NCI-H2107 (cell line): ENCODE results near the gene PCARE.

Experiments
- DNase-seq: peaks from one replicate; lab custom pipeline; 2025; lab: John Stamatoyannopoulos, UW

Gene PCARE

DNA sequence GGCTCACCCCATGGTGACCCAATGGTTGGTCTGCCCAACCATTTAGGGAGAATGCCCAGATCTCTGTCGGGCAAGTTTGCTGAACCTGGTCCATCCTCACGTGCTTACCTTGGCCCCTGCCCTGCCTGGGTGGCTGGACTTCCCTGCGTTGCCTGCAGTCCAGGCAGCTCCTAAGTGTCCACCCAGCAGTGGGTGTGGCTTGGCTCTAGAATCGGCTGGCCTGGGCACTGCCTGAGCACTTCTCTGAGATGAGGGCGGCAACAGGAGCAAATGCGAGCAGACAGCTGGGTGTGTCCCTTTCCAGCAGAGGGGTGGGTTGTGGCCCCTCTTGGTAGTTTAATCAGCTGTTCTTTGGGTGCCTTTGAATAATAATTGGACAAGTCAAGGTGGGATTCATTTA, 11.3 kb downstream of the PCARE start:
- DNase-seq = no peak

DNA sequence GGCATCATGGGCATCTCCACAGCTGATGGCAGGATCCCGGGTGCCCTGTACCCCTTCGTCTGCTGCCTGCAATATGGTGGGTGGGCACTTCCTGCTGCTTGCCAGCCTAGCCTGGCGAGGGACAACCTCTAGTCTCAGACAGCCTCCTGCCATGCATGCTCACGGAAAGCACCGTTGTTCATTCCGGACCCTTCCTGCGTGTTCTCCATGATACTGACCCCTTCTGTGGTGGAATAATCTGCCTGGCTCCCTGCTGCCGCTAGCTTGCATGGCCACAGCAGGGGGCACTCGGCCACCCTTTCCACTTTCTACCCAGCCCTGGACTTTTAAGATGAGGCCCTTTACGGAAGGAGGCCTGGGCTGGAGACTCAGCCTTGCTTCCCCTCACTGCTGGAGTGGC, 12.0 kb downstream of the PCARE start:
- no peak for DNase-seq

DNA sequence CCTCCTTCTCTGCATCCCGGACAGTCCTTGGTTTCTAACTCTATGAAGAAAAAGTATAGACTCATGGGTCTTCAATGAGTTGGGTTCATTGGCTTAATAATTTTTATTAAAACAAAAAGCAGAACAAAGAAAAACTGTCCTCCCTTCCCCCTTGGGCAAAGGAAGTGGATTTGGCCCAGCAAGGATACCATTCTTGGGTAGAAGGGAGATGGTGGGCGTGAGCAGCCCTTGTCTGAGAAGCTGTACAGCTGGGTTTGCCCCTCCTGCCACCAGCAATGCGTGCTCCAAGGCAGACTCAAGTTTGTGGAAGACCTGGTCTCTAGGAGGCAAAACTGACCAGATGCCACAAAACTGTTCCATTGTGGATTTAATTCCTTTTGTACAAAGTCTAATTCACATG, 12.7 kb downstream of the PCARE start:
- DNase-seq = no peak

GRCh38 chr2:29061176-29061575, 13.1 kb downstream of the PCARE start:
- no peak for DNase-seq

DNA sequence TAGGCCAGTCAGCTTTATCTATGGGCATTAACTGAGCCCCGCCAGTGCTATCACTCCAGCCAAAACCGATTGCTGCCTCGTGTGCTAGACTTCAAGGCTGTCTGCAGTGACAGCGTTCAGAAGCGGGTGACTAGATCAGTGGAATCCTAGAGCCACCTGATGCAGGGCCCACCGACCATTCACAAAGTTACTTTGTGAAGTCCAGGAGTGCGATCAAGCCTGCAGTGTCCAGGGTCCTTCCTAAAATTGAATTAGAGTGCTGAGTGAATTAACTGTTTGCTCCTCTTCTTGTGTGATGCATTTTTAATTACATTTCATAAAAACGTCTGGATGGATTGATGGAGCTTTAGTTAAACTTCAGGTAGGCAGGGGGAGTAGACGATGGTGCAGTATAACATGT, 13.9 kb downstream of the PCARE start:
- DNase-seq = no peak

DNA sequence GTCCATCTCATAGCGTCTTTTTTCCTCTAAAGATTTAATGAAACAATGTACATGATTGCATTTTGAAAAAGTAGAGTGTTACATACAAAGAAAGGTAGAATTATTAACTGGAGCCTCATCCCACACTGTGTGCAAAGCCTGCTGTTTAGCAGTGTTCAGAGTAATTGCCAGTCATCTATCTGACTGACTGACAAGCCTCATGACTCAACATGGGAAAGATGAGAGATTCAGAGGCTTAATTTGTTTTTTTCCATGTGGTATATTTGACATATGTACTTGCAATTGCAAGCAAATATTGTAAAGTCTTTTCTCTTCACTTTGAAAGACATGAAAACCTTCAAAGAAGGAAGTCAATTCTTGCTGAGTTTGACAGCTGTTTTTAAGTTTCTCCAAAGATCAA, 14.7 kb downstream of the PCARE start:
- no peak for DNase-seq

- DNase-seq = no peak
These were observed 17.3 kb downstream of the PCARE start for GRCh38 chr2:29057006-29057405.

DNA sequence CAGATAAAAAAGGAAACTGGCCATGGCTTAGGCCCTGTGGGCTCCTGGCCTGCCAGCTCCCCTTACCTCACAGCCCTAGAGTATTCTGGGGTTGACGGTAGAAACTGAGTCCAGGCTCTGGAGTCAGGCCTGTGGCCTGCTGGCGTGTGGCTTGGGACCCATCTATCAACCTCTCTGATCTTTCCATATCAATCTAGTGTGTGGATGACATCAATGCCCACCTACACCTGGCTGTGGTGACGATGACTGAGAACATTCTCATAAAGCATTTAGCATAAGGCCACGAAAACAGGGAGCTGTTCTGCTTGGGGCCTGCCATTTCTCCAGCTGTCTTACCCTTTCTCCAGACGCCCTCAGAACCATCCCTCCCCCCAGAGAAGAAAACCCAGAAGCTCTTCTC, 17.9 kb downstream of the PCARE start:
- DNase-seq = no peak

- DNase-seq = no peak
These were observed 18.7 kb downstream of the PCARE start for GRCh38 chr2:29055601-29056000.

DNA sequence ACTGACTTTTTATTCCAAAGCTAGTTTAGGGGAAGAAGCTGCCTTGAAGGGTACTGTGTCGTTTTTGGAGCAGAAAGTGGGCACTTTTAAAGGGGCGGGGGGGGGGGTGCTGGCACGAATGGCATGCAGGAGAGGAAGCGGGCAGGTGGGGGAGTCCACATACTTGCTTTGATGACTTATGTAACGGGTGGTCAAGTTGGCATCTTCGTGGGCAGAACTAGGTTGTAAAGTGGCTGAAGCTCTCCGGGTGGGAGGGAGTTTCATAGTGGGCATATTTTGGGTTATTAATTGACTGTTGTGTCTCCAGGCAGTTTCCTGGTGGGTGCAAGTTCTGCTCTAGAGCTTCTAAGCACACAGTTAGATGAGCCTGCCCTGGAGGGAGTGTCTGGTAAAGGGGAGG, 19.9 kb downstream of the PCARE start:
- DNase-seq = no peak

- no peak for DNase-seq
These were observed 20.5 kb downstream of the PCARE start for GRCh38 chr2:29053670-29054400.

DNA sequence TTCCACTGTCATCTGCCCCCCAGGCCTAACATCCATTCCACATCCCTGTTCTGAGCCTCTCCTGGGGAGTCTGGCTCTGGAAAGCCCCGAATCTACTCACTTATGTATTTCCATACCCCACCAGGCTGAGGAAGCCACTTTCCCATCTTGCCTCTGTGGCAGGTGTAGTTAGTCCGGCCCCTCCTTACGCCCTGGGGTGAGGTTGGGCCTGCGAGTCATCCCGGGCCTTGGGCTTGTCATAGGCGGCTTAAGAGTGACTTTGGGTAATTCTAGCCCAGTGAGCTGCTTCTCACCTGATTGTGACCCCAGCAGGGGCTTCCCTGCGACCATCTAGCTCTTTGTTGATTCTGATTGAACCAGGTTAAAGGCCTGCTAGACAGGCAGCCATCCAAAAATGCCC, 21.1 kb downstream of the PCARE start:
- no peak for DNase-seq

GRCh38 chr2:29052807-29053206, 21.5 kb downstream of the PCARE start:
- DNase-seq = no peak

DNA sequence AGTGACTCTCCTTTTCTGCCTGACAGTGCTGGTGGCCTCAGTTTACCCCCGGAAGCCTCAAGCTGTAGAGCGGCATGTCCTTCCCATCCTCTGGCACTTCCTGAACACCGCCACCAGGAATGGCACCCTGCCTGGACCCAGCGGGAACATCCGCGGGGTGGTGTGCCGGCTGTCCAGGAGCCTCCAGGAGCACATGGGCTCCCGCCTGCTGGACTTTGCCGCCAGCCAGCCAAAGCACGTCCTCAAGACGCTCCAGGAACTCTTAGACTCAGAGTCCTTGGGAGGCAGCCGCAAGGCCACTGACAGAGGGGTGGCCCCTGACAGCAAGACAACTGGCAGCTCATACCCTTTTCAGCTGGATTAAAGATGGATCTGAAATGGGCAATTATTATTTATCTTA, 22.6 kb downstream of the PCARE start:
- no peak for DNase-seq

DNA sequence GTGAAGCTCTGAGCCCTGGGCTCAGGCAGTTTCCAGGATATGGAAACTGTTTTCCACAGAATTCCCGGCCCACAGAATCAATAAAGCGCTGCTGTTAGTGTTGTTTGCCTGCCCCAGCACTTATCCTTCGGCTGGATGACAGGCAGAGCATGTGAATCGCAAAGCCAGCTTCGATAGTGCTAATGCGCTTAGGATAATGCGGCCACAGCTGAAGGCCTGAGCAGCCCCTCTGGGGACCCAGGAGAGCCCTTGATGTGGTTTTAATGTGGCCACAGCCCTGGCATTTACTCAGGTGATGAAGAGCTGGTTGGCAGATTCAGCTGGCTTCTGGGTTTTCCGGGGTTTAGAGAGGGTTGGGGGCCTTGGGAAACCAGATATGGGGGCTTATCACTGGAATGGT, 23.7 kb downstream of the PCARE start:
- no peak for DNase-seq

- DNase-seq = no peak
These were observed 27.1 kb downstream of the PCARE start for GRCh38 chr2:29047083-29047845.

- DNase-seq = no peak
These were observed 28.0 kb downstream of the PCARE start for GRCh38 chr2:29046321-29046720.

GRCh38 chr2:29044459-29044858, 29.9 kb downstream of the PCARE start:
- DNase-seq = no peak

DNA sequence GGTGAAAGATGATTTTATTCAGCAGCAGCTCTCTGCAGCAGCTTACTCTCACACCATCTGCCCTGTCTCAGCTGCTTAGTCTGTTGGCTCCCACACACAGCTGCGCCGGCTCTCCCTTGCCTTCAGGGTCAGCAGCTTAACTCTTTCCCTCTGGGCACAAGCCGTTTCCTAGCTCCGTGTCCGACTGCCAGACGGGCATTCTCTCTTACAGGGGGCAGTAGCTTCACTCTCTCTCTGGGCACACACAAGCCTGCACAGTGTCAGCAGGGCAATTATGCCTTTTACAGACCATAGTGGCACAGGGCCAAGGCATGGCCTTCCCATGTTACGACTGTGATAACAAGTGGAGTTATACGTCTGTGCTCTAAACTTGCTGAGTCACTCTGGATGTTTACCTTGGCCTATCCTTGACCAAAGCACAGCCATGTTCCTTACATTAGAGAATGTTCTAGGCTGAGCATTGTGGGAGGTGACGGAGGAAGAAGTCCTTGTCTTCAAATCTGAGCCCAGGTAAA, 31.7 kb downstream of the PCARE start:
- DNase-seq = no peak

- no peak for DNase-seq
These were observed 33.1 kb downstream of the PCARE start for GRCh38 chr2:29041161-29041660.

DNA sequence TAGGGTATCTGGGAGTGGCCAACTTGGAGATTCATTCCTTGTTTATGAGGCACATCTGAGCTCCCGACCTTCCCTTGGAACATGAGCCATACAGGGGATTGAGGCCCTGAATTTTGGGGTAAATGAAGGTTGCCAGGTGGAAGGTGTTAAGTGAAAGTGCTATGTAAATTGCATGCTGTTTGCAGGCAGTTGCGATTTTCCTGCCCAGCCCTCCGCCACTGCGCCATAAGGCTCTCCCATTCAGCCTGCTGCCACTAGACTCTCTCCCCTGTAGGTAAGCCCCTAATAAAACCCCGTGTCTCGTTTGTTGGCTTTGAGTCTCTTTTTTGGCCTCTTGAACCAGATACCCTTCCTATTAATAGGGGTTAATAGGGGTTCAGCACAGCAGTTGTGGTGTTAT, 33.8 kb downstream of the PCARE start:
- no peak for DNase-seq

- no peak for DNase-seq
These were observed 34.4 kb downstream of the PCARE start for GRCh38 chr2:29039718-29040480.
